H1 (cell line): ENCODE data around the gene FLRT2. TPM values are rescaled to one million over a fixed set of nuclear protein-coding genes. Genes with fewer than 3 reads are reported as not detected.

Experiments used
- BACH1 ChIP-seq: IDR thresholded peaks from 2 replicates; pipeline ENCODE4 v1.6.1; 2012; ENCODE audit warnings: low read length, improper control_type of control experiment
- SRF ChIP-seq: IDR thresholded peaks from 2 replicates; pipeline ENCODE4 v1.6.1; 2011; ENCODE audit warnings: mild to moderate bottlenecking, low read depth, low read length, moderate library complexity
- polyA plus RNA-seq, 7 experiments: library from polyadenylated mRNA; depleted of rRNA in 3 of 7; stranded (reverse) in 5 of 7; unstranded in 2 of 7; fragments of >200 nt in 5 of 7; fragments of 200-250 nt in 2 of 7; gene quantifications; 1 replicate in 5 of 7; 2 replicates in 1 of 7; 4 replicates in 1 of 7; pipeline versions ENCODE4 v1.2.1 to v1.2.3, GENCODE V29; 2011 to 2013; ENCODE audit warnings: missing spikeins in 2 of 7, mixed read lengths in 2 of 7
- total RNA-seq: library from RNA; stranded (reverse); fragmentation: NEBNext Ultra II Directional; extraction: Animal tissue kit (Norgen Biotek cat#: 25700); gene quantifications from 2 replicates; pipeline ENCODE4 v1.2.1, GENCODE V29; 2021

FLRT2 gene
- total and polyA plus RNA-seq, 2 of the 8 experiments (the other 6 are each of a cell fraction or from before 2014, with no cell fraction given), result 2.4 to 6.9 TPM

DNA sequence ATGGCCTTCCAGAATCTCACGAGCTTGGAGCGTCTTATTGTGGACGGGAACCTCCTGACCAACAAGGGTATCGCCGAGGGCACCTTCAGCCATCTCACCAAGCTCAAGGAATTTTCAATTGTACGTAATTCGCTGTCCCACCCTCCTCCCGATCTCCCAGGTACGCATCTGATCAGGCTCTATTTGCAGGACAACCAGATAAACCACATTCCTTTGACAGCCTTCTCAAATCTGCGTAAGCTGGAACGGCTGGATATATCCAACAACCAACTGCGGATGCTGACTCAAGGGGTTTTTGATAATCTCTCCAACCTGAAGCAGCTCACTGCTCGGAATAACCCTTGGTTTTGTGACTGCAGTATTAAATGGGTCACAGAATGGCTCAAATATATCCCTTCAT is 92.2 kb downstream of the FLRT2 start (continued):
- TF ChIP-seq BACH1 (no peak), SRF (no peak)
- TF ChIP-seq, all 59 proteins: peak for 0
